ENCODE data around the gene WNT10A. TPM values are rescaled to one million over a fixed set of nuclear protein-coding genes. Genes with fewer than 3 reads are reported as not detected.

Gene WNT10A
- total RNA-seq, 3 donors from 2014 or later = 0.88 to 2.9 TPM; not detected in 1

DNA sequence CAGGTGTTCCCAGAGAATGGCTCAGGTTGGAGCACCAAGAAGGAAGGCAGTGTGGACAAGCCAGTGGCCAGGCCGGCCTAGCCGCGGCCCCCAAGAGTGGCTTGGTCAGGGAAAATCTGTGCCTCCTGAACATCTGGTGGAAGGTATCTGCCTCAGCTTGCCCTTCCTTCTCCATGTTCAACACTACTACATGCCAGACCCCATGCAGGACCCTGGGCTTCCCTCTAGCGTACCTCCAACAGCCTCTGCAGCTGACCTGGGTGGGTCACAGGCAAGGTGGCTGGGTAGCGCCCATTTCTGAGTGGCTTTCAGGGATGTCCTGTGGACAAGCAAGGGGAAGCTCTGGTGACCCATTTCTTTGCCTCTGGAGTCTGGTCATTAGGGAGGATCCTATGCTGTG lies 7.7 kb downstream of the WNT10A start:
- H3K27ac ChIP-seq = no peak overlapping the region
- H3K36me3 ChIP-seq = no peaks in the 10 kb centered on the region
- peaks cover 0 to 2% of the 10 kb centered on the region in 2 donors for H3K27me3 ChIP-seq
- intact Hi-C loops (cut with DNase I; ENCODE audit: low total_unique reads) = no loop called here
- no peak for DNase-seq (ENCODE audit: low spot score in 2 of 2)
- H3K4me3 ChIP-seq = no peak overlapping the region
- H3K4me1 ChIP-seq = no peaks in the 10 kb centered on the region
- no peak for TF ChIP-seq POLR2A (IDR thresholded peaks at IDR 0.05)
- TF ChIP-seq, protein P1, sequence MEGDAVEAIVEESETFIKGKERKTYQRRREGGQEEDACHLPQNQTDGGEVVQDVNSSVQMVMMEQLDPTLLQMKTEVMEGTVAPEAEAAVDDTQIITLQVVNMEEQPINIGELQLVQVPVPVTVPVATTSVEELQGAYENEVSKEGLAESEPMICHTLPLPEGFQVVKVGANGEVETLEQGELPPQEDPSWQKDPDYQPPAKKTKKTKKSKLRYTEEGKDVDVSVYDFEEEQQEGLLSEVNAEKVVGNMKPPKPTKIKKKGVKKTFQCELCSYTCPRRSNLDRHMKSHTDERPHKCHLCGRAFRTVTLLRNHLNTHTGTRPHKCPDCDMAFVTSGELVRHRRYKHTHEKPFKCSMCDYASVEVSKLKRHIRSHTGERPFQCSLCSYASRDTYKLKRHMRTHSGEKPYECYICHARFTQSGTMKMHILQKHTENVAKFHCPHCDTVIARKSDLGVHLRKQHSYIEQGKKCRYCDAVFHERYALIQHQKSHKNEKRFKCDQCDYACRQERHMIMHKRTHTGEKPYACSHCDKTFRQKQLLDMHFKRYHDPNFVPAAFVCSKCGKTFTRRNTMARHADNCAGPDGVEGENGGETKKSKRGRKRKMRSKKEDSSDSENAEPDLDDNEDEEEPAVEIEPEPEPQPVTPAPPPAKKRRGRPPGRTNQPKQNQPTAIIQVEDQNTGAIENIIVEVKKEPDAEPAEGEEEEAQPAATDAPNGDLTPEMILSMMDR (IDR thresholded peaks at IDR 0.05) = no peak
- no peak for TF ChIP-seq POLR2AphosphoS5 (IDR thresholded peaks at IDR 0.05)
- no peaks in the 10 kb centered on the region for H3K9me3 ChIP-seq

DNA sequence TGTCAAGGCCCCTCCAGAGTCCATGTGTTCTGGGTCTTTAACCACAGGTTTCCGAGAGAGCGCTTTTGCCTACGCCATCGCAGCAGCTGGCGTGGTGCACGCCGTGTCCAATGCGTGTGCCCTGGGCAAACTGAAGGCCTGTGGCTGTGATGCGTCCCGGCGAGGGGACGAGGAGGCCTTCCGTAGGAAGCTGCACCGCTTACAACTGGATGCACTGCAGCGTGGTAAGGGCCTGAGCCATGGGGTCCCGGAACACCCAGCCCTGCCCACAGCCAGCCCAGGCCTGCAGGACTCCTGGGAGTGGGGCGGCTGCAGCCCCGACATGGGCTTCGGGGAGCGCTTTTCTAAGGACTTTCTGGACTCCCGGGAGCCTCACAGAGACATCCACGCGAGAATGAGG lies 9.3 kb downstream of the WNT10A start:
- Histone ChIP-seq H3K36me3 (no peaks in the 10 kb centered on the region), H3K27ac (no peak overlapping the region), H3K4me3 (no peak overlapping the region), H3K27me3 (peaks cover 0 to 13% of the 10 kb centered on the region in 2 donors), H3K4me1 (no peaks in the 10 kb centered on the region), H3K9me3 (no peaks in the 10 kb centered on the region)
- DNase-seq (ENCODE audit: low spot score in 2 of 2) = no peak
- intact Hi-C loops (cut with DNase I; ENCODE audit: low total_unique reads) = loop anchor here (5.0 kb wide), 1 partner anchor 928 kb away; no protein-coding TSS in a partner anchor
- TF ChIP-seq POLR2A (IDR thresholded peaks at IDR 0.05) = no peak

GRCh38 chr2:218890369-218890768 lies 9.7 kb downstream of the WNT10A start:
- Histone ChIP-seq H3K4me1 (no peaks in the 10 kb centered on the region), H3K27me3 (peaks cover 0 to 17% of the 10 kb centered on the region in 2 donors)
- intact Hi-C loops (cut with DNase I; ENCODE audit: low total_unique reads) = loop anchor here (5.0 kb wide), 1 partner anchor 928 kb away; no protein-coding TSS in a partner anchor

DNA sequence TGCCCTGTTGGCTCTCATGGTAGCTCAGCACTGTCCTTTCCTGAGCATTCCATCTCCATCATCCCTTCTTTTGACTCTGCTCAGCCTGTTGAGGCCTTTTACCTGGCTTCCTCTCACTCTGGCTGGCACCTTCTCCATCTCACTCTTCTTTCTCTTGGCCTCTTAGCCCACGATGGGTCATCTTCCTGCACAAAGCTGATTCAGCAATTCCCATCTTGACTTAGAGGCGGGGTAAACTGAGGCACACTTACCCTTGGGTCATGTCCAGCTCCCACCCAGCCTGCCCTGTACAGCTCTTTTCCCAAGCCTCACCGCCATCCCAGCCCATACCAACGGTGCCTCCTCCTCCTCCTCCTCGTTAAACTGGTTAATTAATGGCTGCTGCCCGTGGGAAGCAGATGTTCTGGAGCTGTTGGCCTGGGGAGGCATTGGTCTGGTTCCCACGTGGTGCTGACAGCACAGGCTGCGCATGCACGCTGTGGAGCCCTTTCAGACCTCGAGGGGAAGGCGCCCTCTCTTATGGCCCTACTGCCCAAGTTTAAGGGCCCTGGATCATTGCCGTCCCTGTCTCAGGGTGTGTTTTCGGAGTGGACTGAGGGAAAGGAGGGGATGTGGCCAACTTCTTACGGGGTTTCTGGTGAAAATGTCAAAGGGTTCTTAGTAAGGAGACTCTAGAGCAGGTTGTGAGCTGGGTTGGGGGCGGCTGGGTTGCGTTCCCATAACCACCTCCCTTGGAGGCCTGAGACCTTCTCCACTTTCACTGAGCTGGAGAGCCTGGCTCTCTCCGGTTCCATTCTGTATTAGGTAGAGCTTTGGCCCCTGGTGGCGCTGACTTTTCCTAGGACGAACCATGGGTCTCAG lies 10.9 kb downstream of the WNT10A start:
- Histone ChIP-seq H3K9me3 (no peaks in the 10 kb centered on the region), H3K4me3 (no peak overlapping the region), H3K4me1 (peaks cover 0 to under 1% of the 10 kb centered on the region in 2 donors), H3K27ac (no peak overlapping the region), H3K27me3 (peaks cover 0 to 24% of the 10 kb centered on the region in 2 donors), H3K36me3 (no peaks in the 10 kb centered on the region)
- DNase-seq (ENCODE audit: low spot score in 2 of 2) = no peak
- TF ChIP-seq, protein P1 (IDR thresholded peaks at IDR 0.05) = no peak
- no peak for TF ChIP-seq POLR2AphosphoS5 (IDR thresholded peaks at IDR 0.05)
- TF ChIP-seq POLR2A (IDR thresholded peaks at IDR 0.05) = no peak
- intact Hi-C loops (cut with DNase I; ENCODE audit: low total_unique reads) = loop anchor here (5.0 kb wide), 1 partner anchor 929 kb away; no protein-coding TSS in a partner anchor

More at GRCh38 chr2:218890369-218890768, 9.7 kb downstream of the WNT10A start:
- Histone ChIP-seq H3K27ac (no peak overlapping the region), H3K9me3 (no peaks in the 10 kb centered on the region), H3K4me3 (no peak overlapping the region), H3K36me3 (no peaks in the 10 kb centered on the region)
- TF ChIP-seq, protein P1 (IDR thresholded peaks at IDR 0.05) = no peak
- no peak for TF ChIP-seq POLR2AphosphoS5 (IDR thresholded peaks at IDR 0.05)
- no peak for TF ChIP-seq POLR2A (IDR thresholded peaks at IDR 0.05)
- DNase-seq (ENCODE audit: low spot score in 2 of 2) = no peak

DNA sequence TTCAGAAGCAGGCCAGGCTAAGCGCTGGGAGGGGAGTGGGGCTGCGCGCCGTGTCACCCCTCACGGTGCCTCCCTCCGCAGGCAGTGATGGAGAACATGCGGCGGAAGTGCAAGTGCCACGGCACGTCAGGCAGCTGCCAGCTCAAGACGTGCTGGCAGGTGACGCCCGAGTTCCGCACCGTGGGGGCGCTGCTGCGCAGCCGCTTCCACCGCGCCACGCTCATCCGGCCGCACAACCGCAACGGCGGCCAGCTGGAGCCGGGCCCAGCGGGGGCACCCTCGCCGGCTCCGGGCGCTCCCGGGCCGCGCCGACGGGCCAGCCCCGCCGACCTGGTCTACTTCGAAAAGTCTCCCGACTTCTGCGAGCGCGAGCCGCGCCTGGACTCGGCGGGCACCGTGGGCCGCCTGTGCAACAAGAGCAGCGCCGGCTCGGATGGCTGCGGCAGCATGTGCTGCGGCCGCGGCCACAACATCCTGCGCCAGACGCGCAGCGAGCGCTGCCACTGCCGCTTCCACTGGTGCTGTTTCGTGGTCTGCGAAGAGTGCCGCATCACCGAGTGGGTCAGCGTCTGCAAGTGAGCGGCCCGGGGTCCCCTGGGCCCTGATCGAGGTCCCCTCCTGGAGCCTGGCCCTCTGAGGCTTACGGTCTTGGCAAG lies 12.2 kb downstream of the WNT10A start:
- Histone ChIP-seq H3K4me1 (peaks cover 0 to 11% of the 10 kb centered on the region in 2 donors), H3K27ac (no peak overlapping the region), H3K4me3 (peak overlapping the region; percentile 16 to 64 (median 45)), H3K36me3 (no peaks in the 10 kb centered on the region), H3K9me3 (no peaks in the 10 kb centered on the region), H3K27me3 (peaks cover 4 to 37% of the 10 kb centered on the region in 2 donors)
- intact Hi-C loops (cut with DNase I; ENCODE audit: low total_unique reads) = loop anchor here (5.0 kb wide), 1 partner anchor 931 kb away; no protein-coding TSS in a partner anchor
- DNase-seq (ENCODE audit: low spot score in 2 of 2) = no peak
- TF ChIP-seq, protein P1 (IDR thresholded peaks at IDR 0.05) = no peak
- peak in 1 of 3 donors; percentile 2 for TF ChIP-seq POLR2AphosphoS5 (IDR thresholded peaks at IDR 0.05)
